Thyroid gland (tissue), 4 donors: ENCODE results near the gene PAX7.

Source experiments
- CTCF ChIP-seq, 6 experiments: fragments of 200-600 bp in 3 of 6; fragments of 450-650 bp in 3 of 6; sonication (generic) in 3 of 6; IDR thresholded peaks; one replicate each; pipeline ENCODE4 v1.5.1; 2016 to 2019; ENCODE audit warnings: antibody characterized with exemption in 6 of 6, mild to moderate bottlenecking in 2 of 6, inconsistent platforms in 1 of 6, moderate library complexity in 1 of 6
- POLR2A ChIP-seq, 2 donors: fragments of 450-650 bp; IDR thresholded peaks; one replicate each; pipeline ENCODE4 v1.6.1; 2017; ENCODE audit warnings: antibody characterized with exemption in 2 of 2, mild to moderate bottlenecking in 2 of 2, moderate library complexity in 1 of 2

GRCh38 chr1:18637511-18637960, 6.9 kb downstream of the PAX7 start:
- TF ChIP-seq CTCF (IDR thresholded peaks at IDR 0.05) (no peak), POLR2A (IDR thresholded peaks at IDR 0.05) (no peak)
